Suprapubic skin (tissue), 3 donors: ENCODE measurements around the gene DIPK1A.

ENCODE experiments used
- EP300 ChIP-seq: sonication (generic); formaldehyde crosslinking; IDR thresholded peaks from one replicate; pipeline ENCODE4 v1.6.1; 2017; ENCODE audit warnings: antibody characterized with exemption
- TF ChIP-seq, protein P1 (sequence below), 2 donors: fragments of 200-600 bp in 1 of 2; fragments of 450-650 bp in 1 of 2; sonication (generic) in 1 of 2; IDR thresholded peaks; one replicate each; pipeline ENCODE4 v1.5.1; 2016 to 2019; ENCODE audit warnings: antibody characterized with exemption in 2 of 2, mild to moderate bottlenecking in 1 of 2, moderate library complexity in 1 of 2

GRCh38 chr1:92964316-92964715 is 3.1 kb upstream of the DIPK1A start:
- TF ChIP-seq EP300, result no peak
- TF ChIP-seq, protein P1, sequence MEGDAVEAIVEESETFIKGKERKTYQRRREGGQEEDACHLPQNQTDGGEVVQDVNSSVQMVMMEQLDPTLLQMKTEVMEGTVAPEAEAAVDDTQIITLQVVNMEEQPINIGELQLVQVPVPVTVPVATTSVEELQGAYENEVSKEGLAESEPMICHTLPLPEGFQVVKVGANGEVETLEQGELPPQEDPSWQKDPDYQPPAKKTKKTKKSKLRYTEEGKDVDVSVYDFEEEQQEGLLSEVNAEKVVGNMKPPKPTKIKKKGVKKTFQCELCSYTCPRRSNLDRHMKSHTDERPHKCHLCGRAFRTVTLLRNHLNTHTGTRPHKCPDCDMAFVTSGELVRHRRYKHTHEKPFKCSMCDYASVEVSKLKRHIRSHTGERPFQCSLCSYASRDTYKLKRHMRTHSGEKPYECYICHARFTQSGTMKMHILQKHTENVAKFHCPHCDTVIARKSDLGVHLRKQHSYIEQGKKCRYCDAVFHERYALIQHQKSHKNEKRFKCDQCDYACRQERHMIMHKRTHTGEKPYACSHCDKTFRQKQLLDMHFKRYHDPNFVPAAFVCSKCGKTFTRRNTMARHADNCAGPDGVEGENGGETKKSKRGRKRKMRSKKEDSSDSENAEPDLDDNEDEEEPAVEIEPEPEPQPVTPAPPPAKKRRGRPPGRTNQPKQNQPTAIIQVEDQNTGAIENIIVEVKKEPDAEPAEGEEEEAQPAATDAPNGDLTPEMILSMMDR (IDR thresholded peaks at IDR 0.05), result no peak
